Keratinocyte (primary cell): ENCODE measurements around the gene HNF4A. TPM values are rescaled to one million over a fixed set of nuclear protein-coding genes. Genes with fewer than 3 reads are reported as not detected.
"Not testable (repeated sequence)": the region's sequence is repeated elsewhere in the genome, so short reads cannot be mapped to it uniquely, and the experiment has no call there.

ENCODE experiments used
- DNase-seq: peaks from one replicate; pipeline ENCODE4 v3.0.0-alpha.2; 2011; ENCODE audit warnings: low read depth, missing footprints, low spot score
- FAIRE-seq: peaks from 2 replicates; lab custom pipeline; 2011; peaks lifted over from hg19 to GRCh38; lab: Jason Lieb, UNC
- H2AFZ ChIP-seq: 2 replicates; pipeline ENCODE4 v1.6.0; 2012; ENCODE audit warnings: low read length, control low read depth, inconsistent platforms; ENCODE audit not compliant: control insufficient read depth
- H3K27ac ChIP-seq: 2 replicates; pipeline ENCODE4 v1.5.1; 2011; ENCODE audit warnings: low read length; ENCODE audit not compliant: control insufficient read depth, insufficient read depth
- H3K27me3 ChIP-seq: 3 replicates; pipeline ENCODE4 v1.6.0; 2011; ENCODE audit warnings: low read length; ENCODE audit not compliant: control insufficient read depth, insufficient read depth; ENCODE audit errors: extremely low read depth
- H3K36me3 ChIP-seq, 2 experiments: 2 replicates in 1 of 2; 3 replicates in 1 of 2; pipeline ENCODE4 v1.5.1; 2011; ENCODE audit warnings: low read length in 2 of 2, mild to moderate bottlenecking in 1 of 2; ENCODE audit not compliant: control insufficient read depth in 2 of 2, insufficient read depth in 2 of 2; ENCODE audit errors: extremely low read depth in 1 of 2
- H3K4me1 ChIP-seq: 3 replicates; pipeline ENCODE4 v1.5.1; 2011; ENCODE audit warnings: low read length; ENCODE audit not compliant: control insufficient read depth, insufficient read depth; ENCODE audit errors: extremely low read depth
- H3K4me2 ChIP-seq: 3 replicates; pipeline ENCODE4 v1.6.0; 2011; ENCODE audit warnings: low read depth, low read length; ENCODE audit not compliant: control insufficient read depth, insufficient read depth; ENCODE audit errors: extremely low read depth
- H3K4me3 ChIP-seq, 3 experiments: fragments of 200-600 bp in 1 of 3; sonication (generic) in 1 of 3; 2 replicates in 2 of 3; 3 replicates in 1 of 3; pipeline ENCODE4 v1.5.1; 2011 to 2016; ENCODE audit warnings: low read length in 3 of 3, mild to moderate bottlenecking in 3 of 3, control low read depth in 2 of 3, inconsistent platforms in 1 of 3, low read depth in 1 of 3, mixed read lengths in 1 of 3, mixed run types in 1 of 3, moderate library complexity in 1 of 3; ENCODE audit not compliant: control insufficient read depth in 2 of 3, insufficient read depth in 2 of 3; ENCODE audit errors: extremely low read depth in 1 of 3
- H3K79me2 ChIP-seq: 2 replicates; pipeline ENCODE4 v1.6.0; 2012; ENCODE audit warnings: low read length; ENCODE audit not compliant: control insufficient read depth, insufficient read depth
- H3K9ac ChIP-seq: 3 replicates; pipeline ENCODE4 v1.6.0; 2011; ENCODE audit warnings: low read length; ENCODE audit not compliant: control insufficient read depth, insufficient read depth; ENCODE audit errors: extremely low read depth
- H3K9me1 ChIP-seq: 3 replicates; pipeline ENCODE4 v1.6.0; 2011; ENCODE audit warnings: low read length; ENCODE audit not compliant: control insufficient read depth, insufficient read depth; ENCODE audit errors: extremely low read depth
- H3K9me3 ChIP-seq: 2 replicates; pipeline ENCODE4 v1.5.1; 2012; ENCODE audit warnings: low read depth, low read length; ENCODE audit not compliant: control insufficient read depth
- H4K20me1 ChIP-seq: 3 replicates; pipeline ENCODE4 v1.6.0; 2011; ENCODE audit warnings: low read length; ENCODE audit not compliant: control insufficient read depth, insufficient read depth; ENCODE audit errors: extremely low read depth
- EZH2 ChIP-seq: IDR thresholded peaks from one replicate; pipeline ENCODE4 v1.6.1; 2012; ENCODE audit warnings: inconsistent platforms, mild to moderate bottlenecking, low read length, moderate library complexity
- dilution Hi-C: fragments of 300-500 bp; cut with MboI; formaldehyde crosslinking; loops from one replicate; pipeline ENCODE4 v1.7.0; 2020; ENCODE audit warnings: low sequenced_read_pairs; ENCODE audit not compliant: extremely low pct_ligation_motif_present
- polyA plus RNA-seq, 5 experiments: library from polyadenylated mRNA; depleted of rRNA in 3 of 5; stranded (reverse) in 3 of 5; stranded (forward) in 1 of 5; unstranded in 1 of 5; fragments of >200 nt; gene quantifications; 1 replicate in 1 of 5; 2 replicates in 3 of 5; 3 replicates in 1 of 5; pipeline versions ENCODE4 v1.2.1 to v1.2.3, GENCODE V29; 2011 to 2012; ENCODE audit warnings: missing spikeins in 2 of 5, low read depth in 1 of 5, low replicate concordance in 1 of 5
- TF ChIP-seq, protein P1 (sequence below), 3 experiments: IDR thresholded peaks in 1 of 3; conservative IDR thresholded peaks in 1 of 3; optimal IDR thresholded peaks in 1 of 3; 2 replicates in 2 of 3; 3 replicates in 1 of 3; pipeline versions ENCODE3 to v1.5.1; 2011; ENCODE audit warnings: low read length in 3 of 3, mild to moderate bottlenecking in 3 of 3, moderate library complexity in 2 of 3, control low read depth in 1 of 3, inconsistent platforms in 1 of 3; ENCODE audit not compliant: insufficient read depth in 2 of 3; ENCODE audit errors: extremely low read depth in 1 of 3

The HNF4A gene
- polyA plus RNA-seq, 1 donor (not counting 4 experiments of a cell fraction or from before 2014, with no cell fraction given): not detected

DNA sequence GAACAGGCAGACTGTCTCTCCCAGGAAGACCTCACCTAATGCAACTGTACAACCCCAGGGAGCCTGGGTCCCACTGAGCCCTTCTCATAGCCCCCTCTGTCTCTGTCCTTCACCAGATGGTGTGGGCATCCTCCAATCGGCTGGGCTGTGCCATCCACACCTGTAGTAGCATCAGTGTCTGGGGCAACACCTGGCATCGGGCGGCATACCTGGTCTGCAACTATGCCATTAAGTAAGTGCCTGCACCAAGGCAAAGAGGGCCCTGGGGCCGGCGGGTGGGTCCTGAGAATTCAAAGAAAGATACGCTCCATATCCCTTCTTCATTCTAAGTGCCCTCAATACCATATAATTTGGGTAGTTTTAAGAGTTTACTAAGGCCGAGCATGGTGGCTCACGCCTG is 10.4 kb upstream of the HNF4A start:
- no peaks in the 10 kb centered on the region for H3K9me1 ChIP-seq
- no peak overlapping the region for H3K4me2 ChIP-seq
- dilution Hi-C loops: no loop called here
- no peak for DNase-seq
- no peak for TF ChIP-seq EZH2
- TF ChIP-seq, protein P1, sequence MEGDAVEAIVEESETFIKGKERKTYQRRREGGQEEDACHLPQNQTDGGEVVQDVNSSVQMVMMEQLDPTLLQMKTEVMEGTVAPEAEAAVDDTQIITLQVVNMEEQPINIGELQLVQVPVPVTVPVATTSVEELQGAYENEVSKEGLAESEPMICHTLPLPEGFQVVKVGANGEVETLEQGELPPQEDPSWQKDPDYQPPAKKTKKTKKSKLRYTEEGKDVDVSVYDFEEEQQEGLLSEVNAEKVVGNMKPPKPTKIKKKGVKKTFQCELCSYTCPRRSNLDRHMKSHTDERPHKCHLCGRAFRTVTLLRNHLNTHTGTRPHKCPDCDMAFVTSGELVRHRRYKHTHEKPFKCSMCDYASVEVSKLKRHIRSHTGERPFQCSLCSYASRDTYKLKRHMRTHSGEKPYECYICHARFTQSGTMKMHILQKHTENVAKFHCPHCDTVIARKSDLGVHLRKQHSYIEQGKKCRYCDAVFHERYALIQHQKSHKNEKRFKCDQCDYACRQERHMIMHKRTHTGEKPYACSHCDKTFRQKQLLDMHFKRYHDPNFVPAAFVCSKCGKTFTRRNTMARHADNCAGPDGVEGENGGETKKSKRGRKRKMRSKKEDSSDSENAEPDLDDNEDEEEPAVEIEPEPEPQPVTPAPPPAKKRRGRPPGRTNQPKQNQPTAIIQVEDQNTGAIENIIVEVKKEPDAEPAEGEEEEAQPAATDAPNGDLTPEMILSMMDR (optimal IDR thresholded peaks at IDR 0.05 in 1 of 3, IDR thresholded peaks at IDR 0.05 in 1 of 3, conservative IDR thresholded peaks at IDR 0.05 in 1 of 3; ENCODE audit: extremely low read depth in 1 of 3, insufficient read depth in 2 of 3, low read length in 3 of 3): no peak
- no peaks in the 10 kb centered on the region for H3K4me1 ChIP-seq
- no peak overlapping the region for H3K4me3 ChIP-seq
- H3K27me3 ChIP-seq: no peaks in the 10 kb centered on the region
- H3K79me2 ChIP-seq: no peaks in the 10 kb centered on the region
- H2AFZ ChIP-seq: no peak overlapping the region
- no peaks in the 10 kb centered on the region for H3K36me3 ChIP-seq
- H4K20me1 ChIP-seq: no peaks in the 10 kb centered on the region
- H3K9ac ChIP-seq: no peak overlapping the region
- FAIRE-seq: no peak
- no peak overlapping the region for H3K27ac ChIP-seq
- H3K9me3 ChIP-seq: no peaks in the 10 kb centered on the region

DNA sequence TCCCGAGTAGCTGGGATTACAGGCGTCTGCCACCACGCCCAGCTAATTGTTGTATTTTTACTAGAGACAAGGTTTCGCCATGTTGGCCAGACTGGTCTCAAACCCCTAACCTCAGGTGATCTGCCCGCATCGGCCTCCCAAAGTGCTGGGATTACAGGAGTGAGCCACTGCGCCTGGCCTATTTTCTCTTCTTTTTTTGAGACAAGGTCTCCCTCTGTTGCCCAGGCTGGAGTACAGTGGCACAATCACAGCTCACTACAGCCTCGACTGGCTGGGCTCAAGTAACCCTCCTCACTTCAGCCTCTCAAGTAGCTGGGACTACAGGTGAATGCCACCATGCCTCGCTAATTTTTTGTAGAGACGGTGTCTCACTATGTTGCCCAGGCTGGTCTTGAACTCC is 9.6 kb upstream of the HNF4A start:
- H3K4me2 ChIP-seq, dilution Hi-C loops, H3K9me1 ChIP-seq, H3K9ac ChIP-seq, DNase-seq, H3K36me3 ChIP-seq, H3K4me1 ChIP-seq, H4K20me1 ChIP-seq, H3K4me3 ChIP-seq, H3K79me2 ChIP-seq, H2AFZ ChIP-seq, H3K9me3 ChIP-seq, H3K27me3 ChIP-seq, FAIRE-seq, H3K27ac ChIP-seq: not testable (repeated sequence)

DNA sequence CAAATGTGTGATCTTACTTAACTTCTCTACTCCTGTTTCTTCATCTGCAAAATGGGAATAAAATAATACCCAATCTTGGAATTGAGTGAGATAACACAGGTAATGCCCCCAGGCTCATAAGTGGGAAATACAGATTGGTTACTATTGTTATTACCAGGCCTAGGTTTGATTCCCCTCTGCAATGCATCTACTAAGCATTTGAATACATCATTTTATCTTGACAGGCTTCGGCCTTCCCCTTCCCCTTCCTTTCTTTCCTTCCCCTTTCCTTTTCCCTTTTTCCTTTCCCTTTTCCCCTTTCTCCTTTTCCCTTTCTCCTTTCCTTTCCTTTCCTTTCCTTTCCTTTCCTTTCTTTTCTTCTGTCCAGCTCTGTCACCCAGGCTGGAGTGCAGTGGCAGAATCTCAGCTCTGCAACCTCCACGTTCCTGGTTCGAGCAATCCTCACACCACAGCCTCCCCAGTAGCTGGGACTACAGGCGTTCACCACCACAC is 7.3 kb upstream of the HNF4A start:
- FAIRE-seq (no peak), DNase-seq (no peak)
- H3K9me1 ChIP-seq: no peaks in the 10 kb centered on the region
- no peaks in the 10 kb centered on the region for H3K36me3 ChIP-seq
- H3K27ac ChIP-seq: no peak overlapping the region
- H3K9me3 ChIP-seq: no peaks in the 10 kb centered on the region
- H3K4me3 ChIP-seq: no peak overlapping the region
- dilution Hi-C loops: no loop called here
- H3K4me2 ChIP-seq: no peak overlapping the region
- no peaks in the 10 kb centered on the region for H3K79me2 ChIP-seq
- no peaks in the 10 kb centered on the region for H3K4me1 ChIP-seq
- no peaks in the 10 kb centered on the region for H3K27me3 ChIP-seq
- no peak overlapping the region for H3K9ac ChIP-seq
- no peak overlapping the region for H2AFZ ChIP-seq
- no peaks in the 10 kb centered on the region for H4K20me1 ChIP-seq
- TF ChIP-seq, protein P1 (optimal IDR thresholded peaks at IDR 0.05 in 1 of 3, IDR thresholded peaks at IDR 0.05 in 1 of 3, conservative IDR thresholded peaks at IDR 0.05 in 1 of 3; ENCODE audit: extremely low read depth in 1 of 3, insufficient read depth in 2 of 3, low read length in 3 of 3): no peak
- TF ChIP-seq EZH2: no peak
